Panc1 (cell line): ENCODE data around the gene ZFPL1. TPM values are rescaled to one million over a fixed set of nuclear protein-coding genes. Genes with fewer than 3 reads are reported as not detected.

Source experiments
- ATAC-seq: fragments of 200-7000 bp; cut with Tn5 transposase; 2 replicates; pipeline ENCODE4 v1.9.1; 2020; ENCODE audit warnings: mild to moderate bottlenecking, moderate library complexity
- BruUV-seq: library from RNA; stranded (reverse); fragments of 400-500 nt; replicated peaks from 2 replicates; lab custom pipeline; 2021; lab: Mats Ljungman, UMichigan
- CTCF ChIA-PET: fragments of 300-600 bp; sonication (Branson Sonifier 250); formaldehyde crosslinking; loops from one replicate; lab custom pipeline; 2022; ENCODE audit warnings: antibody characterized with exemption; lab: Charles Lee
- POLR2A ChIA-PET: fragments of 300-600 bp; sonication (Branson Sonifier 250); formaldehyde crosslinking; loops from one replicate; lab custom pipeline; 2022; ENCODE audit warnings: antibody characterized with exemption; lab: Charles Lee
- DNase-seq: peaks from one replicate; pipeline ENCODE4 v3.0.0-alpha.2; 2010; ENCODE audit warnings: low read depth, low spot score
- H3K27ac ChIP-seq: 2 replicates; pipeline ENCODE4 v1.5.1; 2011; ENCODE audit warnings: mild to moderate bottlenecking, low read length, inconsistent platforms
- H3K27me3 ChIP-seq: fragments of 200-500 bp; sonication (Bioruptor generic); 2 replicates; pipeline ENCODE4 v1.6.0; 2014; ENCODE audit warnings: low read length, inconsistent platforms; ENCODE audit not compliant: control insufficient read depth, insufficient read depth
- H3K36me3 ChIP-seq: fragments of 200-500 bp; sonication (Bioruptor generic); 2 replicates; pipeline ENCODE4 v1.5.1; 2014; ENCODE audit warnings: inconsistent platforms, mild to moderate bottlenecking, low read length, moderate library complexity; ENCODE audit not compliant: control insufficient read depth, insufficient read depth
- H3K4me1 ChIP-seq: 2 replicates; pipeline ENCODE4 v1.5.1; 2011; ENCODE audit warnings: inconsistent platforms, mild to moderate bottlenecking, low read length, moderate library complexity; ENCODE audit not compliant: control insufficient read depth, insufficient read depth
- H3K4me3 ChIP-seq, 2 experiments: 2 replicates each; pipeline ENCODE4 v1.5.1; 2011 to 2012; ENCODE audit warnings: low read depth in 2 of 2, low read length in 2 of 2, mild to moderate bottlenecking in 2 of 2, inconsistent platforms in 1 of 2, moderate library complexity in 1 of 2
- H3K9me3 ChIP-seq: fragments of 200-500 bp; sonication (Bioruptor generic); 2 replicates; pipeline ENCODE4 v1.5.1; 2014; ENCODE audit warnings: low read depth, mild to moderate bottlenecking, inconsistent platforms, low read length, moderate library complexity; ENCODE audit not compliant: control insufficient read depth, insufficient read depth
- CTCF ChIP-seq: fragments of 450-650 bp; IDR thresholded peaks from 2 replicates; pipeline ENCODE4 v1.5.1; 2017; ENCODE audit warnings: mild to moderate bottlenecking
- POLR2AphosphoS5 ChIP-seq: IDR thresholded peaks from 2 replicates; pipeline ENCODE4 v1.6.1; 2012; ENCODE audit warnings: mild to moderate bottlenecking, low read depth, low read length, moderate library complexity
- REST ChIP-seq, 2 experiments: IDR thresholded peaks; 2 replicates each; pipeline ENCODE4 v1.6.1; 2011 to 2012; ENCODE audit warnings: low read depth in 2 of 2, control low read depth in 1 of 2, low read length in 1 of 2, mild to moderate bottlenecking in 1 of 2, moderate library complexity in 1 of 2; ENCODE audit not compliant: insufficient read depth in 1 of 2
- SIN3A ChIP-seq: IDR thresholded peaks from 2 replicates; pipeline ENCODE4 v1.6.1; 2012; ENCODE audit warnings: low read depth, mild to moderate bottlenecking, low read length, moderate library complexity, borderline replicate concordance; ENCODE audit not compliant: insufficient read depth
- TCF7L2 ChIP-seq: IDR thresholded peaks from 2 replicates; pipeline ENCODE4 v1.6.1; 2011; ENCODE audit warnings: mild to moderate bottlenecking, low read depth, low read length, inconsistent platforms
- in situ Hi-C: cut with HindIII; loops from 2 replicates; pipeline ENCODE4 v1.10.0; 2016; ENCODE audit warnings: low sequenced_read_pairs, low pct_unique_long_range_greater_than_20kb
- intact Hi-C: fragments of 100-400 bp; cut with micrococcal nuclease; formaldehyde crosslinking; loops from one replicate; pipeline ENCODE4 v1.10.0; 2022; ENCODE audit not compliant: unreplicated experiment
- total RNA-seq: library from RNA; stranded (reverse); gene quantifications from one replicate; pipeline ENCODE4 v1.2.1, GENCODE V29; 2021; ENCODE audit not compliant: unreplicated experiment

ZFPL1 gene
- total RNA-seq, 1 experiment from 2014 or later, result 68.4 TPM

GRCh38 chr11:65035579-65035978 lies 48.4 kb upstream of the ZFPL1 start:
- DNase-seq (no peak), ATAC-seq (no peak)
- TF ChIP-seq TCF7L2 (no peak), CTCF (no peak), POLR2AphosphoS5 (no peak), SIN3A (no peak), REST (IDR thresholded peaks at IDR 0.05; ENCODE audit: insufficient read depth in 1 of 2, low read depth in 2 of 2, low read length in 1 of 2) (no peak)
- ChIA-PET POLR2A (interaction anchor here (0.6 kb wide), 1 partner anchor 66 kb away, joined by 3 read pairs; no protein-coding TSS in a partner anchor), CTCF (no interaction called here)
- H3K4me1 ChIP-seq, result peaks cover 5% of the 10 kb centered on the region
- H3K36me3 ChIP-seq, result no peaks in the 10 kb centered on the region
- H3K4me3 ChIP-seq, result no peak overlapping the region
- intact Hi-C loops, result no loop called here
- H3K27me3 ChIP-seq, result no peaks in the 10 kb centered on the region
- H3K9me3 ChIP-seq, result no peaks in the 10 kb centered on the region
- no TSS peak for BruUV-seq
- in situ Hi-C loops, result no loop called here
- no peak overlapping the region for H3K27ac ChIP-seq

GRCh38 chr11:65036931-65037330 lies 47.1 kb upstream of the ZFPL1 start:
- Histone ChIP-seq H3K27me3 (no peaks in the 10 kb centered on the region), H3K9me3 (no peaks in the 10 kb centered on the region), H3K27ac (no peak overlapping the region), H3K4me3 (no peak overlapping the region), H3K4me1 (peaks cover 5% of the 10 kb centered on the region), H3K36me3 (no peaks in the 10 kb centered on the region)
- intact Hi-C loops (no loop called here), in situ Hi-C loops (no loop called here)
- ChIA-PET POLR2A (interaction anchor here (0.7 kb wide), 1 partner anchor 19 kb away, joined by 3 read pairs; no protein-coding TSS in a partner anchor), CTCF (no interaction called here)
- no TSS peak for BruUV-seq
- no peak for ATAC-seq
- no peak for DNase-seq
- TF ChIP-seq TCF7L2 (no peak), SIN3A (no peak), CTCF (no peak), POLR2AphosphoS5 (no peak), REST (IDR thresholded peaks at IDR 0.05; ENCODE audit: insufficient read depth in 1 of 2, low read depth in 2 of 2, low read length in 1 of 2) (no peak)
